Stimulated activated CD8-positive, alpha-beta memory T cell treated with anti-CD3 and anti-CD28 coated beads, Interleukin-2, amount 100 ng/mL, for 48 hours (primary cell): Measurements from ENCODE around the gene ARL4D.
"Not testable (repeated sequence)": the region's sequence is repeated elsewhere in the genome, so short reads cannot be mapped to it uniquely, and the experiment has no call there.

Experiments used
- DNase-seq, 2 donors: peaks; one replicate each; pipeline ENCODE4 v3.0.0-alpha.2; 2020; ENCODE audit warnings: low read depth in 2 of 2

ARL4D gene

DNA sequence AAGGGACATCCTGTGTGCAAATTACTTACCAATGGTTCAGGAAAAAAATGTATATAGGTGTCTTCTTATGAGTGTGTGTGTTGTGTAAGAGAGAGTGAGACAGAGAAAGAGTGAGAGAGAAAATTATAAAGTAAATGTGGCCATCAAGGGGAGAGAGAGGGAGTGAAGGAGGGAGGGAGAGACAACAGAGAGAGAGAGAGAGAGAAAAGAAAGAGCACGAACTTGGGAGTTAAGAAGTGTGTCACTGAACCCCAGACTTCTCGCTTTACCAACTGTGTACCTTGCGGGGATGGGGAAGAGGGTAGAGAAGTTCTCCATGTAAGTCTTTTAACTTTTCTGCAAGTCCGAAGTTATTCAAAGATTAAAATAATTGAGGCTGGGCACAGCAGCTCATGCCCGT, 28.8 kb upstream of the ARL4D start:
- no peak for DNase-seq

DNA sequence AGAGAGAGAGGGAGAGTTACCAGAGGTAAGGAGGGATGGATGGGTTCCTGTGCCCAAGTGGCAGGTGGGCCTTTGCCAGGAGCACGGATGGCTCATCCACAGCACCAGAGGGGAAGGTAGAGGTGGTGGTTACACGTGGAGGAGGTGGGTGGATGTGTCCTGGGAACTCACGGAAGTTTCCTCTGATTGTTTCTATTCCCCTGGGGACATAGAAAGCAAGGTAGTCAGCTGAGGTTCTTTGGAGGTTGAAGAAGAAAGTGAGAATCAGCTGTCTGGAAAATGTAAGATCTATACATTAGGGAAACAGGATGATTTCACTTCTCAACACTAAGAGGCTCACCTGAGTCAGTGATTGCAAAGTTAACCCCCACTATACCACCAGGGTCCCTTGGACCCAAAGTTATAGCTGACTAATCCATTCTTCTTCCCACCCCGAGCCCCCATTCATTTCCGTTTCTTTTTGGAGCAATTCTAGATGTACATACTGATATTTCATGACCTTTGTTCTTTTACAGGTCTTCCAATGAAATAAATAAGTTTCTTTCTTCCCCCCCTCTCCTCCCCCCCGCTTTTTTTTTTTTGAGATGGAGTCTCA, 27.5 kb upstream of the ARL4D start:
- DNase-seq = no peak

DNA sequence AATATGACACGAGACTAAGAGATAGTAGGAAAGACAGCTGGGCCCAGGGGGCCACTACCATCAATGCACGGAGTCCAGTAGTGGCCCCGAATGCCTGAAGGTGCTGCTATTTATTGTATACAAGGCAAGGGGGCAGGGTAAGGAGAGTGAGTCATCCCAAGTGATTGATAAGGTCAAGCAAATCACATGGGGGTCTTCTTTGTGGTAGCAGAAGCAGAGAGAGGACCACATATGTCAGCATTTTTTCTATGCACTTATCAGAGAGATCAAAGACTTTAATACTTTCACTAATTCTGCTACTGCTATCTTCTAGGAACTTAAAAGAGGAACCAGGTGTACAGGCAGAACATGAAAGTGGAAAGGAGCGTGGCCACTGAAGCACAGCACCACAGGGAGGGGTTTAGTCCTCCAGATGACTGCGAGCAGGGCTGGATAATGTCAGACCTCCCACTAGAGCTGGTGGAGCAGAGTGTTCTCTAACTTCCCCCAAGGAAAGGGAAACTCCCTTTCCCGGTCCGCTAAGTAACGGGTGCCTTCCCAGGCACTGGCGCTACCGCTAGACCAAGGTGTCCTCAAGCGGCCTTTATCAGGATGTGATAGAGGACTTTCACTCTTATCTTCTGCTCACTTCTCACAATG, 26.4 kb upstream of the ARL4D start:
- DNase-seq = no peak

DNA sequence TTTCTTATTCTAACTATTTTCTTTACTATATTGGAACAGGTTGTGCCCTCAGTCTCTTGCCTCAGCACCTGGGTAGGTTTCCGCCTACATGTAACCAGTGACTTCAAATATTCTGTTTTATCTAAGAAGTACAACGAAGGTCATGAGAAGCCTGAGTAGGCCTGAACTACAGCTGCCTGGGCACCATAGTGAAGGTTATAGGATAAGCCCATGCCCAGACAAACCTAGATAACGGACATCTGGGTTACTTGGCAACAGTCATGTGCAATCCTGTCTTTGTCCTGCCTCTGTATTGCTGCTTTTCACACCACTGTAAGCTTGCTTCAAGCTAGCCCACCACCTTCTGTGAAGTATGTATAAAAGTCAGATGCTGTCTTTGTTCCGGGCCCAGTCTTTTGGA, 25.4 kb upstream of the ARL4D start:
- DNase-seq = no peak

DNA sequence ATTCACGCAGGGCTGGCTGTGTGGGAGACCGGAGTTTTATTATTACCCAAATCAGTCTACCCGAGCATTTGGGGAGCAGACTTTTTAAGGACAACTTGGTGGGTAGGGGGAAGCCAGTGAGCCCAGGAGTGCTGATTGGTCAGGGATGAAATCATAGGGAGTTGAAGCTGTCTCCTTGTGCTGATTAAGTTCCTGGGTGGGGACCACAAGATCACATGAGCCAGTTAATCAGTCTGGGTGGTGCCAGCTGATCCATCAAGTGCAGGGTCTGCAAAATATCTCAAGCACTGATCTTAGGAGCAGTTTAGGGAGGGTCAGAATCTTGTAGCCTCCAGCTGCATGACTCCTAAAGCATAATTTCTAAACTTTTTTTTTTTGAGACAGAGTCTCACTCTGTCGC, 22.9 kb upstream of the ARL4D start:
- not testable (repeated sequence) for DNase-seq

DNA sequence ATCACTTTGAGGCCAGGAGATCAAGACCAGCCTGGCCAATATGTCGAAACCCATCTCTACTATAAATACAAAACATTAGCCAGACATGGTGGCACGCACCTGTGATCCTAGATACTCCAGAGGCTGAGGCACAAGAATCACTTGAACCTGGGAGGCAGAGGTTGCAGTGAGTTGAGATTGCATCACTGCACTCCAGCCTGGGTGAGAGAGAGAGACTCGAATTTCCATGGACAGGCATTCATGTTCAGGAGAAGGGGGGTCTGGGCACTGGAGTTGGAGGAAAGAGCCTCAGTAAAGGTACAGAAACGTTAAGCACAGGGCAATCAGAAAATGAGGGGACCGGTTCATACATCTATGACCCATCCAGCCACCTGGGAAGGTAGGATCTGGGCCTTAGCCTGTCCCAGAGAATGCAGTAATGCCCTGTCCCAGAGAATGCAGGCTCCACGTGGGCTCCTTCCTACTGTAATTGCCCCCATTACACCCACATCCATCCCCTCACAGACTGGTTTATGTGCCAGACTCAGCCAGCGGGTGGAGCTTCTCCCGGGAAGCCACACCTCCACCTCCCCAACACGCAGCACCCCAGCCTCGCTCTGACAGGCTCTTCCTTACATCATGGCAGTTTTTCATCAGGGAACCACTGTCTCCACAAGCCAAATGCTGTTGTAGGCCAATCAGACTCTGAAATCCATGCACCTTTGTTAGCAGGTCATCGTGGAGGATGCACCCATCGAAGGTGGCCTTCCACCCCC, 21.6 kb upstream of the ARL4D start:
- DNase-seq = no peak

DNA sequence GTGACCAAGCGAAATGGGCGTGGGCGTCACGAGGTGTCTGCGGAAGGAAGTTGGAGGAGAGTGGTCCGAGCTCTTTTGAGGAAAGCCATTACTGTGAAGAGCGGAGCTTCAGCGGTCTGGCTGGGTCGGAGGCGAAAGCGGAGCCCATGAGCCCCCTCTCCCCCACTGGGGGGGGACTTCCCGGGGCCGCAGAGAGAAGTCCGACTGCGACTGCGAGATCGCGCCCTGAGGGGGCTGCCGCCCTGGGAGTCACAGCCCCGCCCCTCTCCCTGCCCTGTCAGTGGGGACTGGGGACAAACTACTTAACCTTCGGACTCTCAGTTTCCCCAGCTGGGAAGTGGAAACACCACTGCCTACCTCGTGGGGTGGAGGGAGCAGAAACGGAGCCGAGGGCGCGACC, 20.0 kb upstream of the ARL4D start:
- no peak for DNase-seq

DNA sequence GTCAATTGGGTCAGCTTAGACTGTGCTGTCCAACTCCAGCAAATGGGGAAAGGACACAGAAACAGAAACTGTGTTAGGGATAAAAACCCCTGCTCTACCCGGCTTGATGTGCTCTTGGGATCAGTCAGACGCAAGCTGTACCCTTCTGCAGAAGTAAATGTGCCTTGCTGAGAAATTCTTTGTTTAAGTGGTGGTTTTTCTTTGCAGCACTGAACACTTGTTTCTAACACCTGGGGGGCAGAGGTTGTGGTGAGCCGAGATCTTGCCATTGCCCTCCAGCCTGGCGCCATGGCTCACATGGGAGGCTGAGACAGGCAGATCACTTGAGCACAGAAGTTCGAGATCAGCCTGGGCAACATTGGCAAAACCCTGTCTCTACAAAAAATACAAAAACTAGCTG, 18.5 kb upstream of the ARL4D start:
- no peak for DNase-seq

DNA sequence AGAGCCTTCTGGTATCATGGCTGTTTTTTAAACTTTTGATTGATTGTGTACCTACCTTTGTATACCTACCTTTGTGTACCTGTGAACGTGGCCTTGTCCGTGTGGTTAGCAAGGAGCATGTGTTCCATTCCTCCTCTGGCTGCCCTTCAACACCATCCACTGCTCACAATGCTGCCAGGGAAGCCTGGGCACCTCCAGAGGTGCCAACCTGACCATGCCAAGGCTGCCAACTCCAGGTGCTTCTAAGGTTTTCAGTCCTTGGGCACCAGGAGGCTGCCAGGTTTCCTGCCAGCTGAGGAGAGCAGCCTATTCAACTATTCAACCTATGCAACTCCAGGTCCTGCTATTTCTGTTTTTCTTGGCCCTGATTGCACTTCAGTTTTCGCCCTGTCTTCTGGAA, 17.6 kb upstream of the ARL4D start:
- no peak for DNase-seq

DNA sequence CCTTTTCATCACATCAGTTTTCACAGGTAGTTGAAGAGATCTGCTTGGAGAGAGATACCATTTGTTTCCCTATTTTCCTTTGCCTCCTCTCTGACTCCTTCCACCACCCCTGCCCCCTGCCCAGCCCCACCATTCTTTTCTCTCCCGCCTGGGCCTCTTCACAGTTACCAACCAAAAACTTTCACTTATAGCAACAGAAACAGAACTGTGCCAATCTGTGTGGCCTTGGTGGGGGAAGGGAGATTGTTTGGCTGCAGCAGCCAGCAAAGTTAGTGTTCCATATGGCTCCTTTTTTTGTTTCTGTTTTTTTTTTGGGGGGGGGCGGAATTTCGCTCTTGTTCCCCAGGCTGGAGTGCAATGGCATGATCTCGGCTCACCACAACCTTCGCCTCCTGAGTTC, 17.2 kb upstream of the ARL4D start:
- no peak for DNase-seq

DNA sequence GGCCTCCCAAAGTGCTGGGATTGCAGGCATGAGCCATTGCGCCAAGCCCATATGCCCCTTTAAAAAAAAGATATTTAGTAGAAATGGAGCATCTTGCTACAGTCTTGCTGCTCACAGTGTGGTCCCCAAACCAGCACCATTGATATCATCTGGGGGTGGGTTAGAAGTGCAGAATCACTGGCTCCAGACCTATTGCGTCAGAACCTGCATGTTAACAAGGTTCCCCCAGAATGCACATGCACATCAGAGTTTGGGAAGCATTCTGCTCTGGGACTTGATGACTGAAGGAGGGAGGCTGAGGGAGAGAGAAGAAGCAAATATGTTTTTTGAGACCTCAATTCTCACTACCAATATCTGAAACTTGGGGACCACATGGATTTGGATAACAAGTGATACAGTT, 16.0 kb upstream of the ARL4D start:
- DNase-seq = no peak

DNA sequence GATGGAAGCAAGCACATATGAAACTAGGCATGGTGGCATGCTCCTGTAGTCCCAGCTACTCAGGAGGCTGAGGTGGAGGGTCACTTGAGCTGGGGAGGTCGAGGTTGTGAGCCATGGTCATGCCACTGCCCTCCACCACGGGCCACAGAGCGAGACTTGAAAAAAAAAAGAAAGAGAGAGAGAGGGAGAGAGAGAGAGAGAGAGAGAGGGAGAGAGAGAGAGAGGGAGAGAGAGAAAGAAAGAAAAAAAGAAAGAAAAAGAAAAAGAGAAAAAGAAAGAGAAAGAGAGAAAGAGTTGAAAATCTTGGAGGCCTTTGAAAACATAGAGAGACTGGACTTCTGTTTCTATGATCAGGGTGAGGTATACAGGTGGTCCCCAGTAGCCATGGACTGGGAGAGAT, 15.4 kb upstream of the ARL4D start:
- DNase-seq = no peak

DNA sequence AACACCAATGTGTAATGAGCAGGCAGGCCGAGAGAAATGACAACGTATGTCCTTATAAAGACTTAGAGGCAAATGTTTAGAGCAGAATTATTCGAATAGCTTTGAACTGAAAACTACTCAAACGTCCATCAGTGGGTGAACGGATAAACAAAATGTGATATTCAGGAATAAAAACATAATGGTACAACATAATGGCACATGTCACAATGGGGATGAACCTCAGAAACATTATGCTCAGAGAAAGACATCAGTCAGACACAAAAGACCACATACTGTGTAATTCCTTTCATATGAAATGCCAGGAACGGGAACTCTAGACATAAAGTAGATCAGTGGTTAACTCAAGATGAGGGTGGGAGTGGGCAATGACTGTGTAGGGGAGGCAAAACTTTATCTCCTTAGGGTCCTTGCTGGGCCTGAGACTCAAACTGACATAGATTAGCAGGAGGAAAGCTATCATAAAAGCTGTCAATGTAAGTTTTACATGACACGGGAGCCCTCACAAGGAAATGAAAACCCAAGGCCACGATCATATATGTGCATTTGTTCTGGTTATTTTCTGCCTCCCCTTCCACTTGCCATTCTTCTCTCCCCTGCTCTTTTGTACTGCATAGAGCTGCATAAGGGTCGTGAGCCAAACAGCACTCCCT, 14.8 kb upstream of the ARL4D start:
- no peak for DNase-seq

DNA sequence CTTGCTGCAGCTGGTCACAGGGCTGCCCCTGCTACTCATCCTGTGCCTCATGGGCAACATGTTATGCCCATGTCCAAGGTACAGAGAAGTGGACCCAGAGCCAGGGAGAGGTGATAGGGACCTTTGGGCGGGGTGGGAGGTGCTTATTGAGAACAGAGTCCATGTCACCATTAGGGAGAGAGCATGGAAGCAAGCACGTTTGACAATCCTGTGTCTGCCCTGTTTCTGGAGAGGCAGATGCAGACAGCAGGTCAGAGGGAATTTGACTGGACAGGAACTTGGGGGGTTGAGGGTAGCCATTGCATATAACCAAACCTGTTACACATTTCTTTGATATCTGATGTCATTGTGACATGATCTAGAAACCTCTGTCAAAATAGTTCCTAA, 14.3 kb upstream of the ARL4D start:
- DNase-seq = no peak

DNA sequence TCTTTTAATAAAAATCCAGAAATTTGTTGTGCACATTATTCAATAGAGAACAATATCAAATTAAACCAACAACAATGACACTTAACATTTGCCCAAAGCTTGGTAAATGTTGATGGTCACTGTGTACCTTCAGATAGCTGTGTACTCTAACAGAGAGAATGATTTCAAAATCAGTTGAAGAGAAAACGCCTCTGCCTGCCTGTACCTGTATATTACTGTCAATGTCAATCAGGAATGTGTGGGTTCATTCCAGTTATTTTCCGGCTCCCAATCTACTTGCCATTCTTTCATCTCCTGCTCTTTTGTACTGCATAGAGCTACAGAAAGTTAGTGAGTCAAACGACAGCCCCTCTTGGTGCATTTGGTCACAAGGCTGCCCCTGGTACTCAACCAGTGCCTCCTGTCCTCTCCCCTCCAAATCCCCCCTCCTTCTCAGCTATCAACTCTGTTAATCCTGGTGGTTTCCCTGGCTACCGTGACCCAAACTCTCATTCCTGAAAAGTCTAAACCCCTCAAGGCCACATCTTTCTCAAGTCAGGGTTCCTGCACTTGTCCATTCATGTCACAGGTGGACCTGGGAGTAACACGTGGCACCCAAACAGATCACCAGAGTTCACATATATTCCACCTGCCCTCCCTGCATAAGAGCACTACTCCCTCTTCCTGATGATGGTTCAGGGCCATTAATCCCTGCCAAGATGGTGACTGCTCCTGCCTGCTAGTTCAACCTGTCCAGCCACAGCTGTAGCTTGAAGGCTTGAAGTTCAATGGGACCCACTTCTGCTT, 13.6 kb upstream of the ARL4D start:
- DNase-seq = no peak

DNA sequence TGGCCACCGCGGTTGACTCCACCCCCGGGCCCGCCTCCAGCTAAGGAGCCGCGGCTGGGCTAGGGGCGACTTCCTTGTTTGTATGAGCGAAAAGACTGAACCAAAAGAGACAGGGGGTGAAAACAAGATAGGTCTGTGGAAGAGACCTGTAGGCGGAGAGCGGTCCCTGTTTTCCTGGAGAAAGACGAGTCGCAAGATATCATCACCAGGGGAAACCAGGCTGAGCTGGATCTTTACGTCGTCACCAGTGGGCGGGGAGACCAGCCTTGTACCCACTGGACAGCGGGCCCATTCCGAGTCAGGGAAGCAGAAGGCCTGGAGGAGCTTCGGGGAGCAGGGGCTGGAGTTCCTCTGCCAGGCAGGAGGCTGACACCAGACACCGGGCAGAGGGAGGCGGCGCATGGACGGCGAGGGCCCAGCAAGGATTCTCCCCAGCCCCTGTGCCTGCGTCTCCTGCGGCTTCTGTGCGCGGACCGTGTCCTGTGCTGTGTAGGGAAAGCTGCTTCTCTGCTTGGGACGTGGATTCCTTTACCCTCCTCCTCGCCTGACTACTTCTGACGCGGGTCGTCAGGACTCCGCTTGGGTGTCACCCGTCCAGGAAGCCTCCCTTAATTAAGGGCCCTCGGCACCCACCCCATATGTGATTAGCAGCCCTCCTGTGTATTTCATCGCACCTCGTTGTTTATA, 10.3 kb upstream of the ARL4D start:
- peak; percentile 83 to 87 for DNase-seq

DNA sequence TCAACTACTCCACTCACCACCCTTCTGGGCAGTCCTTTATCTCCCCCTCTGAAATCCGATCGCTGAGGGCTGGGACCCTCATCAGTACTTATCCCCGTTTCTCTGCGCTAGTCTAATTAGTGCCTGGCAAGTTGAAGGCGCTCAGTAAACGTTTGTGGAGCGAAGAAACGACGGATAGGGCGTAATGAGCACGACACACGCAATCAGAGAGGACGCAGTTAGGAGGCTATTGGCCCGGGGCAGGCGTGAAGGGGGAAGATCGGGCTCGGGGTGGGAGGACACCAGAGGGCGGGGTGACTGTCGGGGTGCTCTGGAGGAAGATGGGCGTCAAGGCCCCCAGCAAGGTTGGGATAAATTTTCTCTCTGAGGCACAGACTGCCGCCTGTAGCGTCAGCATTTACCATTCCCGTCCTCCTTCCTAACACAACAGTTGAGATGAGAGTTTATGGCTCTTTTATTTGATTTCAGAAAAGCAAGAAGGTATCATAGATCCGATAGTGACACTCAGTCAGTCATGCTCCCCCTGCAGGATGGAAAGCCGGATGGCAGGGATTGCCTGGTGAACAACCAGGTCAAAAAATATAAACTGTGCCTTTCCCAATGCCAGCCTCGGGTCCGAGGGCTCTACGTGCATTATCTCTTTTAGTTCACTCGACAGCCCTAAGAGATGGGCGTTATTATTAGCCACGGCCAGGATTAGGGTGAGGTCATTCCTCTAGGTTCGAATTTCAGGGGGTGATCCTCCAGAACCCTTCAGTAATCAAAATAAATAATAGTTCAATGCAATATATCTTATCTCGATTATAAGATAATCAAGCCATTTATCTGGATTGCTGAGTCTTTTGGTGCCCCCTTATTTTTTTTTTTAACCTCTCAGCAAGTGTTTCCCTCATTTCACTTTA, 9.5 kb upstream of the ARL4D start:
- DNase-seq = peak; percentile 71 to 73

DNA sequence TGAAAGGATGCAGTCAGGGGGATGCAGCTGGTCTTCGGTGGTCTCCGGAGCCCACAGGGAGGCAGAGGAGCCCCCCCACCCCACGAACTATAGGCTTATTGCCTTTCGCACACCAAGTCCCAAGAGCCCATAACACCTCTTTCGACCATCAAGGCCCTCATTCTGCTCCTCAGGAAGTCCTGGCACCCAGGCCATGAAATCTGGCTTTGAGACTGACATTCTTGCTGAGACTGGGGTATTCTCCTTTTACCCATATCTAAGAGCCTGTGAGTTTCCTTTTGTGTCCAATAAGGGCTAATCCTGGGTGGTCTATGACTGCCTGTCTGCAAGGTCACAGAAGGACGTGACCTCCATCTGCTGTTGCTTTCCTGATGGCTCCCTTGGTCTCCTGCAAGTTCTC, 6.4 kb upstream of the ARL4D start:
- DNase-seq = no peak

DNA sequence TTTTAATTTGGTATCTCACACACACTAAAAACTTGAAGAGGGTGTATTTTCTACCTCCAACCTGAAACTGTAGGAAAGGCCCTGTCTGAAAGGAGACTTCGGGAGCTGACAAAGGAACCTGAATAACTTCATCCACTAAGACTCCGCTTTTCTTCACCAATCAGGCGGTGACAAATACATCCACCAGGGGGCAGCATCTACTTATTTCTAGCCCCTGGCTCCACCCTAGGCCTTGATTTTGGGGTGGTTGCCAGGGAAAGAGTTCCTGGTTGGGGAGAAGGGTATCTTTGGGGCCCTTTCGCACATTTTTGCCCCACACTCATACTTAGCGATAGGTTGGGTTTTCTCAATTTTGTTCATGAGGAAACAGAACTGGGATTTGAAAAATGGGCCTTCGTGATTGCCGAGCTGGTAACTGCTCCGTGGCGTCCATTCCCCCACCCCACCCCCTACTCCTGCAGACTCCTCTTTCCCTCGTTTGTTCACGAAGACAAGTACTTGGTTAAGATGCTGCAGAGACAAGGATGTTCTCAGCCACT, 4.8 kb upstream of the ARL4D start:
- DNase-seq = peak; percentile 66 to 83

DNA sequence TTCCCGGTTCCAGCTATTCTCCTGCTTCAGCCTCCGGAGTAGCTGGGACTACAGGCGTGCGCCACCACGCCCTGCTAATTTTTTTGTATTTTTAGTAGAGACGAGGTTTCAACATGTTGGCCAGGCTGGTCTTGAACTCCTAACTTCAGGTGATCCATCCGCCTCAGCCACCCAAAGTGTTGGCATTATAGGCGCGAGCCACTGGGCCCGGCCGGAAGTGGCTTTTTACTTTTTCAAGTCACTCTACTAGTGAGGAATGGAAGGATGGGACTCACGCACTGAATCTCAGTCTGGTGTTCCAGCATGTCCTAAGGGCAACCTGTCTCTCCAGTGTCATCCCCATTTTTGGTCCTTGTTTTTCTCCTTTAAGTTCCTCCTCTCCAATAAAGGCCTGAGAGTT, 4.1 kb upstream of the ARL4D start:
- DNase-seq = not testable (repeated sequence)
